Peyer's patch (tissue), 4 donors: ENCODE measurements around the gene KLHDC3.

Experiments used
- POLR2A ChIP-seq, 2 donors: fragments of 450-650 bp; IDR thresholded peaks; one replicate each; pipeline ENCODE4 v1.5.1; 2017; ENCODE audit warnings: antibody characterized with exemption in 2 of 2, mild to moderate bottlenecking in 2 of 2, moderate library complexity in 2 of 2
- TF ChIP-seq, protein P1 (sequence below), 6 experiments: fragments of 450-650 bp in 4 of 6; fragments of 200-600 bp in 2 of 6; sonication (generic) in 1 of 6; IDR thresholded peaks; one replicate each; pipeline ENCODE4 v1.5.1; 2017 to 2019; ENCODE audit warnings: antibody characterized with exemption in 6 of 6, mild to moderate bottlenecking in 3 of 6, moderate library complexity in 1 of 6

GRCh38 chr6:42987533-42988451 lies 26.3 kb upstream of the KLHDC3 start:
- TF ChIP-seq, protein P1, sequence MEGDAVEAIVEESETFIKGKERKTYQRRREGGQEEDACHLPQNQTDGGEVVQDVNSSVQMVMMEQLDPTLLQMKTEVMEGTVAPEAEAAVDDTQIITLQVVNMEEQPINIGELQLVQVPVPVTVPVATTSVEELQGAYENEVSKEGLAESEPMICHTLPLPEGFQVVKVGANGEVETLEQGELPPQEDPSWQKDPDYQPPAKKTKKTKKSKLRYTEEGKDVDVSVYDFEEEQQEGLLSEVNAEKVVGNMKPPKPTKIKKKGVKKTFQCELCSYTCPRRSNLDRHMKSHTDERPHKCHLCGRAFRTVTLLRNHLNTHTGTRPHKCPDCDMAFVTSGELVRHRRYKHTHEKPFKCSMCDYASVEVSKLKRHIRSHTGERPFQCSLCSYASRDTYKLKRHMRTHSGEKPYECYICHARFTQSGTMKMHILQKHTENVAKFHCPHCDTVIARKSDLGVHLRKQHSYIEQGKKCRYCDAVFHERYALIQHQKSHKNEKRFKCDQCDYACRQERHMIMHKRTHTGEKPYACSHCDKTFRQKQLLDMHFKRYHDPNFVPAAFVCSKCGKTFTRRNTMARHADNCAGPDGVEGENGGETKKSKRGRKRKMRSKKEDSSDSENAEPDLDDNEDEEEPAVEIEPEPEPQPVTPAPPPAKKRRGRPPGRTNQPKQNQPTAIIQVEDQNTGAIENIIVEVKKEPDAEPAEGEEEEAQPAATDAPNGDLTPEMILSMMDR (IDR thresholded peaks at IDR 0.05) = no peak
- no peak for TF ChIP-seq POLR2A (IDR thresholded peaks at IDR 0.05)
